HEK293 (cell line): ENCODE measurements around the gene MAP3K9.
A peak's percentile ranks its signal among the peaks of the same experiment; 100 is the strongest.

Source experiments
- EGR2 ChIP-seq: fragments of 450-650 bp; formaldehyde crosslinking; IDR thresholded peaks from 2 replicates; pipeline ENCODE4 v1.5.1; 2016; ENCODE audit warnings: low read depth, missing biosample characterization, missing genetic modification characterization
- GLI2 ChIP-seq: fragments of 450-650 bp; formaldehyde crosslinking; IDR thresholded peaks from 2 replicates; pipeline ENCODE4; 2017; ENCODE audit warnings: missing biosample characterization, missing genetic modification characterization, low read depth, borderline replicate concordance
- HOXD13 ChIP-seq: sonication (generic); formaldehyde crosslinking; IDR thresholded peaks from 2 replicates; pipeline ENCODE4 v1.8.0; 2022; ENCODE audit warnings: missing genetic modification reagents, borderline replicate concordance
- IKZF3 ChIP-seq: fragments of 450-650 bp; IDR thresholded peaks from 2 replicates; pipeline ENCODE4 v1.5.0; 2018; ENCODE audit warnings: missing biosample characterization, mild to moderate bottlenecking, missing genetic modification characterization, moderate library complexity
- SP2 ChIP-seq: fragments of 450-650 bp; formaldehyde crosslinking; IDR thresholded peaks from 2 replicates; pipeline ENCODE4 v1.5.1; 2016; ENCODE audit warnings: missing biosample characterization, missing genetic modification characterization
- SP7 ChIP-seq: fragments of 450-650 bp; formaldehyde crosslinking; IDR thresholded peaks from 2 replicates; pipeline ENCODE4 v1.5.1; 2016; ENCODE audit warnings: missing biosample characterization, missing genetic modification characterization
- TRIM28 ChIP-seq: IDR thresholded peaks from 2 replicates; pipeline ENCODE4 v1.6.1; 2011; ENCODE audit warnings: low read length, control low read depth, borderline replicate concordance
- ZBTB1 ChIP-seq: fragments of 450-650 bp; formaldehyde crosslinking; IDR thresholded peaks from 2 replicates; pipeline ENCODE4 v1.5.1; 2016; ENCODE audit warnings: missing biosample characterization, missing genetic modification characterization
- ZBTB20 ChIP-seq: fragments of 450-650 bp; formaldehyde crosslinking; IDR thresholded peaks from 2 replicates; pipeline ENCODE4 v1.5.1; 2016; ENCODE audit warnings: missing biosample characterization, missing genetic modification characterization
- ZFP41 ChIP-seq: fragments of 450-650 bp; formaldehyde crosslinking; IDR thresholded peaks from 2 replicates; pipeline ENCODE4 v1.5.1; 2016; ENCODE audit warnings: missing biosample characterization, missing genetic modification characterization, borderline replicate concordance
- ZNF23 ChIP-seq: fragments of 450-650 bp; formaldehyde crosslinking; IDR thresholded peaks from 2 replicates; pipeline ENCODE4 v1.5.1; 2016; ENCODE audit warnings: missing biosample characterization, missing genetic modification characterization, borderline replicate concordance
- ZNF248 ChIP-seq: fragments of 450-650 bp; formaldehyde crosslinking; IDR thresholded peaks from 2 replicates; pipeline ENCODE4 v1.5.1; 2017; ENCODE audit warnings: missing biosample characterization, missing genetic modification characterization
- ZNF529 ChIP-seq: fragments of 450-650 bp; formaldehyde crosslinking; IDR thresholded peaks from 2 replicates; pipeline ENCODE4 v1.5.1; 2017; ENCODE audit warnings: missing genetic modification characterization, missing biosample characterization; ENCODE audit not compliant: insufficient replicate concordance
- ZNF571 ChIP-seq: fragments of 450-650 bp; formaldehyde crosslinking; IDR thresholded peaks from 2 replicates; pipeline ENCODE4 v1.5.0; 2017; ENCODE audit warnings: missing biosample characterization, missing genetic modification characterization
- ZNF610 ChIP-seq: fragments of 450-650 bp; formaldehyde crosslinking; IDR thresholded peaks from 2 replicates; pipeline ENCODE4 v1.5.1; 2016; ENCODE audit warnings: missing biosample characterization, missing genetic modification characterization, borderline replicate concordance
- ZNF658 ChIP-seq: fragments of 450-650 bp; formaldehyde crosslinking; IDR thresholded peaks from 2 replicates; pipeline ENCODE4; 2016; ENCODE audit warnings: missing biosample characterization, missing genetic modification characterization
- ZNF660 ChIP-seq: fragments of 450-650 bp; IDR thresholded peaks from 2 replicates; pipeline ENCODE4 v1.5.1; 2018; ENCODE audit warnings: missing biosample characterization, mild to moderate bottlenecking, missing genetic modification characterization
- ZSCAN23 ChIP-seq: fragments of 450-650 bp; formaldehyde crosslinking; IDR thresholded peaks from 2 replicates; pipeline ENCODE4 v1.5.1; 2016; ENCODE audit warnings: missing biosample characterization, missing genetic modification characterization
- TF ChIP-seq, protein P1 (sequence below): fragments of 450-650 bp; formaldehyde crosslinking; IDR thresholded peaks from 2 replicates; pipeline ENCODE4 v1.5.1; 2016; ENCODE audit warnings: missing biosample characterization, missing genetic modification characterization
- TF ChIP-seq, protein P2 (sequence below): fragments of 450-650 bp; formaldehyde crosslinking; IDR thresholded peaks from 2 replicates; pipeline ENCODE4 v1.5.1; 2016; ENCODE audit warnings: missing biosample characterization, missing genetic modification characterization
- TF ChIP-seq, protein P3 (sequence below): IDR thresholded peaks from 2 replicates; pipeline ENCODE4 v1.6.1; 2011; ENCODE audit warnings: mild to moderate bottlenecking, low read depth, low read length, borderline replicate concordance
- TF ChIP-seq, protein P4 (sequence below): fragments of 450-650 bp; formaldehyde crosslinking; conservative IDR thresholded peaks from 2 replicates; pipeline ENCODE4 v1.5.1; 2016; ENCODE audit warnings: low read depth, missing biosample characterization, missing genetic modification characterization
- TF ChIP-seq, protein P5 (sequence below): fragments of 450-650 bp; formaldehyde crosslinking; IDR thresholded peaks from 2 replicates; pipeline ENCODE4 v1.5.1; 2016; ENCODE audit warnings: missing biosample characterization, missing genetic modification characterization, borderline replicate concordance
- TF ChIP-seq, protein P6 (sequence below): fragments of 450-650 bp; formaldehyde crosslinking; IDR thresholded peaks from 2 replicates; pipeline ENCODE4 v1.5.1; 2016; ENCODE audit warnings: missing biosample characterization, missing genetic modification characterization

MAP3K9 gene

DNA sequence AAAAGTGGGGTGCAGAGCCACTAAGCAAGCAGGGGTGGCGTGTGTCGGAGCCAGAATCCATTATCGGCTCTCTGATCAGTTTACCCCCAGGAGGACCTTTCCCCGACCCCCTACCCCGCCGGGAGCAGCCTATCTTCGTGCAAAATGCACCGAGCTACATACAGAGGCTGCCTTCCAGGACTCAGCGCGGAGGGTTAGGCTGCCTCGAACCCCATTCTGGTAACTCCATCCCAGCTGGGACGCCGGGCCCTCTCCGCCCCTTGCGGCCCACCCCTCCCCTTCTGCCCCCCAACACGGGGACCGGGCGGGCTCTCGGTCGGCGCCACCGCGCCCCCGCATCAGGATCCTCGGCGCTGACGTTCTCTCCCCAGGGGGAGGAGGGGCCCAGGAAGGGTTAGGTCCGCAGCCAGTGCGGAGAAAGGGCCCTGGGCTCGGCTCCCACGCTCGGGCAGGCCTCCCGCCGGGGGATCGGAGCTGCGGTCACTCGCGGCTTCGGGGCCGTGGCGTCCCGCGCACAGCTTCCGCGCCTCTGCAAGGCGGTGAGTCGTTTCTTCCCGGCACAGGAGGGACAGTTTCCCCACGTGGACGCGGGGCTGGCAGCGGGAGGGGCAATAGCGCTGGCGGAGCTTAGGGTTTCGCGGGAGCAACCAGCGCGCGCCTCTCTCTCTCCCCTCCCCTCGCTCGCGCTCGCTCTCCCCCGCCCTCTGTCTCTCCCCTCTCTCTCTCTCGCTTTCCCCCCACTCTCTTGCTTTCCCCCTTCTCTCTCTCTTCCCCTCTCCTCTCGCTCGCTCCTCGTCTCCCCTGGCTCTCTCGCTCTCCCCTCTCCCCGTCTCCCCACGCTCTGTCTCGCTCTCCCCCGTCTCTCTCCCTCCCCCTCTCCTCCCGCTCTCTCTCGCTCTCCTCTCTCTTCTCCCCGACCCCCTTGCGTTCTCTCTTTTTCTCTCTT, 12.5 kb upstream of the MAP3K9 start (continued):
- TF ChIP-seq, protein P1, sequence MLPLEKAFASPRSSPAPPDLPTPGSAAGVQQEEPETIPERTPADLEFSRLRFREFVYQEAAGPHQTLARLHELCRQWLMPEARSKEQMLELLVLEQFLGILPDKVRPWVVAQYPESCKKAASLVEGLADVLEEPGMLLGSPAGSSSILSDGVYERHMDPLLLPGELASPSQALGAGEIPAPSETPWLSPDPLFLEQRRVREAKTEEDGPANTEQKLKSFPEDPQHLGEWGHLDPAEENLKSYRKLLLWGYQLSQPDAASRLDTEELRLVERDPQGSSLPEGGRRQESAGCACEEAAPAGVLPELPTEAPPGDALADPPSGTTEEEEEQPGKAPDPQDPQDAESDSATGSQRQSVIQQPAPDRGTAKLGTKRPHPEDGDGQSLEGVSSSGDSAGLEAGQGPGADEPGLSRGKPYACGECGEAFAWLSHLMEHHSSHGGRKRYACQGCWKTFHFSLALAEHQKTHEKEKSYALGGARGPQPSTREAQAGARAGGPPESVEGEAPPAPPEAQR: no peak
- TF ChIP-seq SP7 (peak; percentile 65), SP2 (peak; percentile 36), GLI2 (tag by site-specific recombination) (no peak), ZNF23 (tag by site-specific recombination) (no peak), ZBTB1 (tag by site-specific recombination) (no peak), ZSCAN23 (tag by site-specific recombination) (no peak), ZNF571 (tag by site-specific recombination) (no peak), ZNF248 (tag by site-specific recombination) (no peak), TRIM28 (no peak), ZNF529 (no peak), ZNF610 (peak; percentile 52; the same call in 1 of the 2 replicates), ZBTB20 (tag by site-specific recombination) (peak; percentile 91), ZNF660 (no peak; the same call in 1 of the 2 replicates), EGR2 (no peak), IKZF3 (tag by site-specific recombination) (peak; percentile 22; the same call in 1 of the 2 replicates), ZFP41 (tag by site-specific recombination) (no peak), ZNF658 (no peak), HOXD13 (CRISPR knock-in tag) (no peak)
- TF ChIP-seq, protein P2, sequence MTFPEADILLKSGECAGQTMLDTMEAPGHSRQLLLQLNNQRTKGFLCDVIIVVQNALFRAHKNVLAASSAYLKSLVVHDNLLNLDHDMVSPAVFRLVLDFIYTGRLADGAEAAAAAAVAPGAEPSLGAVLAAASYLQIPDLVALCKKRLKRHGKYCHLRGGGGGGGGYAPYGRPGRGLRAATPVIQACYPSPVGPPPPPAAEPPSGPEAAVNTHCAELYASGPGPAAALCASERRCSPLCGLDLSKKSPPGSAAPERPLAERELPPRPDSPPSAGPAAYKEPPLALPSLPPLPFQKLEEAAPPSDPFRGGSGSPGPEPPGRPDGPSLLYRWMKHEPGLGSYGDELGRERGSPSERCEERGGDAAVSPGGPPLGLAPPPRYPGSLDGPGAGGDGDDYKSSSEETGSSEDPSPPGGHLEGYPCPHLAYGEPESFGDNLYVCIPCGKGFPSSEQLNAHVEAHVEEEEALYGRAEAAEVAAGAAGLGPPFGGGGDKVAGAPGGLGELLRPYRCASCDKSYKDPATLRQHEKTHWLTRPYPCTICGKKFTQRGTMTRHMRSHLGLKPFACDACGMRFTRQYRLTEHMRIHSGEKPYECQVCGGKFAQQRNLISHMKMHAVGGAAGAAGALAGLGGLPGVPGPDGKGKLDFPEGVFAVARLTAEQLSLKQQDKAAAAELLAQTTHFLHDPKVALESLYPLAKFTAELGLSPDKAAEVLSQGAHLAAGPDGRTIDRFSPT (tag by site-specific recombination): peak; percentile 74
- TF ChIP-seq, protein P3, sequence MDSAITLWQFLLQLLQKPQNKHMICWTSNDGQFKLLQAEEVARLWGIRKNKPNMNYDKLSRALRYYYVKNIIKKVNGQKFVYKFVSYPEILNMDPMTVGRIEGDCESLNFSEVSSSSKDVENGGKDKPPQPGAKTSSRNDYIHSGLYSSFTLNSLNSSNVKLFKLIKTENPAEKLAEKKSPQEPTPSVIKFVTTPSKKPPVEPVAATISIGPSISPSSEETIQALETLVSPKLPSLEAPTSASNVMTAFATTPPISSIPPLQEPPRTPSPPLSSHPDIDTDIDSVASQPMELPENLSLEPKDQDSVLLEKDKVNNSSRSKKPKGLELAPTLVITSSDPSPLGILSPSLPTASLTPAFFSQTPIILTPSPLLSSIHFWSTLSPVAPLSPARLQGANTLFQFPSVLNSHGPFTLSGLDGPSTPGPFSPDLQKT: no peak
- TF ChIP-seq, protein P4, sequence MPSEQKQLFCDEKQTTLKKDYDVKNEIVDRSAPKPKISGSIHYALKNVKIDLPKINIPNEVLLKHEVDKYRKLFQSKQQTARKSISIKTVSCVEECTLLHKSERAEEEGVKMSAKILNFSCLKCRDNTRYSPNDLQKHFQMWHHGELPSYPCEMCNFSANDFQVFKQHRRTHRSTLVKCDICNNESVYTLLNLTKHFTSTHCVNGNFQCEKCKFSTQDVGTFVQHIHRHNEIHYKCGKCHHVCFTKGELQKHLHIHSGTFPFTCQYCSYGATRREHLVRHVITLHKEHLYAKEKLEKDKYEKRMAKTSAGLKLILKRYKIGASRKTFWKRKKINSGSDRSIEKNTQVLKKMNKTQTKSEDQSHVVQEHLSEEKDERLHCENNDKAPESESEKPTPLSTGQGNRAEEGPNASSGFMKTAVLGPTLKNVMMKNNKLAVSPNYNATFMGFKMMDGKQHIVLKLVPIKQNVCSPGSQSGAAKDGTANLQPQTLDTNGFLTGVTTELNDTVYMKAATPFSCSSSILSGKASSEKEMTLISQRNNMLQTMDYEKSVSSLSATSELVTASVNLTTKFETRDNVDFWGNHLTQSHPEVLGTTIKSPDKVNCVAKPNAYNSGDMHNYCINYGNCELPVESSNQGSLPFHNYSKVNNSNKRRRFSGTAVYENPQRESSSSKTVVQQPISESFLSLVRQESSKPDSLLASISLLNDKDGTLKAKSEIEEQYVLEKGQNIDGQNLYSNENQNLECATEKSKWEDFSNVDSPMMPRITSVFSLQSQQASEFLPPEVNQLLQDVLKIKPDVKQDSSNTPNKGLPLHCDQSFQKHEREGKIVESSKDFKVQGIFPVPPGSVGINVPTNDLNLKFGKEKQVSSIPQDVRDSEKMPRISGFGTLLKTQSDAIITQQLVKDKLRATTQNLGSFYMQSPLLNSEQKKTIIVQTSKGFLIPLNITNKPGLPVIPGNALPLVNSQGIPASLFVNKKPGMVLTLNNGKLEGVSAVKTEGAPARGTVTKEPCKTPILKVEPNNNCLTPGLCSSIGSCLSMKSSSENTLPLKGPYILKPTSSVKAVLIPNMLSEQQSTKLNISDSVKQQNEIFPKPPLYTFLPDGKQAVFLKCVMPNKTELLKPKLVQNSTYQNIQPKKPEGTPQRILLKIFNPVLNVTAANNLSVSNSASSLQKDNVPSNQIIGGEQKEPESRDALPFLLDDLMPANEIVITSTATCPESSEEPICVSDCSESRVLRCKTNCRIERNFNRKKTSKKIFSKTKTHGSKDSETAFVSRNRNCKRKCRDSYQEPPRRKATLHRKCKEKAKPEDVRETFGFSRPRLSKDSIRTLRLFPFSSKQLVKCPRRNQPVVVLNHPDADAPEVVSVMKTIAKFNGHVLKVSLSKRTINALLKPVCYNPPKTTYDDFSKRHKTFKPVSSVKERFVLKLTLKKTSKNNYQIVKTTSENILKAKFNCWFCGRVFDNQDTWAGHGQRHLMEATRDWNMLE (tag by site-specific recombination): no peak
- TF ChIP-seq, protein P5, sequence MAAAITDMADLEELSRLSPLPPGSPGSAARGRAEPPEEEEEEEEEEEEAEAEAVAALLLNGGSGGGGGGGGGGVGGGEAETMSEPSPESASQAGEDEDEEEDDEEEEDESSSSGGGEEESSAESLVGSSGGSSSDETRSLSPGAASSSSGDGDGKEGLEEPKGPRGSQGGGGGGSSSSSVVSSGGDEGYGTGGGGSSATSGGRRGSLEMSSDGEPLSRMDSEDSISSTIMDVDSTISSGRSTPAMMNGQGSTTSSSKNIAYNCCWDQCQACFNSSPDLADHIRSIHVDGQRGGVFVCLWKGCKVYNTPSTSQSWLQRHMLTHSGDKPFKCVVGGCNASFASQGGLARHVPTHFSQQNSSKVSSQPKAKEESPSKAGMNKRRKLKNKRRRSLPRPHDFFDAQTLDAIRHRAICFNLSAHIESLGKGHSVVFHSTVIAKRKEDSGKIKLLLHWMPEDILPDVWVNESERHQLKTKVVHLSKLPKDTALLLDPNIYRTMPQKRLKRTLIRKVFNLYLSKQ (tag by site-specific recombination): no peak
- TF ChIP-seq, protein P6, sequence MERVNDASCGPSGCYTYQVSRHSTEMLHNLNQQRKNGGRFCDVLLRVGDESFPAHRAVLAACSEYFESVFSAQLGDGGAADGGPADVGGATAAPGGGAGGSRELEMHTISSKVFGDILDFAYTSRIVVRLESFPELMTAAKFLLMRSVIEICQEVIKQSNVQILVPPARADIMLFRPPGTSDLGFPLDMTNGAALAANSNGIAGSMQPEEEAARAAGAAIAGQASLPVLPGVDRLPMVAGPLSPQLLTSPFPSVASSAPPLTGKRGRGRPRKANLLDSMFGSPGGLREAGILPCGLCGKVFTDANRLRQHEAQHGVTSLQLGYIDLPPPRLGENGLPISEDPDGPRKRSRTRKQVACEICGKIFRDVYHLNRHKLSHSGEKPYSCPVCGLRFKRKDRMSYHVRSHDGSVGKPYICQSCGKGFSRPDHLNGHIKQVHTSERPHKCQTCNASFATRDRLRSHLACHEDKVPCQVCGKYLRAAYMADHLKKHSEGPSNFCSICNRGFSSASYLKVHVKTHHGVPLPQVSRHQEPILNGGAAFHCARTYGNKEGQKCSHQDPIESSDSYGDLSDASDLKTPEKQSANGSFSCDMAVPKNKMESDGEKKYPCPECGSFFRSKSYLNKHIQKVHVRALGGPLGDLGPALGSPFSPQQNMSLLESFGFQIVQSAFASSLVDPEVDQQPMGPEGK: peak; percentile 68
